Measurements from ENCODE around the gene GBX2.

Gene GBX2

GRCh38 chr2:236165842-236166795 lies 2.1 kb downstream of the GBX2 start:
- Mint-ChIP-seq H3K27me3 (ENCODE audit: low read depth) (peaks cover 64% of the 10 kb centered on the region), H3K4me3 (peak overlapping the region; percentile 2), H3K36me3 (ENCODE audit: low read depth) (no peaks in the 10 kb centered on the region)

DNA sequence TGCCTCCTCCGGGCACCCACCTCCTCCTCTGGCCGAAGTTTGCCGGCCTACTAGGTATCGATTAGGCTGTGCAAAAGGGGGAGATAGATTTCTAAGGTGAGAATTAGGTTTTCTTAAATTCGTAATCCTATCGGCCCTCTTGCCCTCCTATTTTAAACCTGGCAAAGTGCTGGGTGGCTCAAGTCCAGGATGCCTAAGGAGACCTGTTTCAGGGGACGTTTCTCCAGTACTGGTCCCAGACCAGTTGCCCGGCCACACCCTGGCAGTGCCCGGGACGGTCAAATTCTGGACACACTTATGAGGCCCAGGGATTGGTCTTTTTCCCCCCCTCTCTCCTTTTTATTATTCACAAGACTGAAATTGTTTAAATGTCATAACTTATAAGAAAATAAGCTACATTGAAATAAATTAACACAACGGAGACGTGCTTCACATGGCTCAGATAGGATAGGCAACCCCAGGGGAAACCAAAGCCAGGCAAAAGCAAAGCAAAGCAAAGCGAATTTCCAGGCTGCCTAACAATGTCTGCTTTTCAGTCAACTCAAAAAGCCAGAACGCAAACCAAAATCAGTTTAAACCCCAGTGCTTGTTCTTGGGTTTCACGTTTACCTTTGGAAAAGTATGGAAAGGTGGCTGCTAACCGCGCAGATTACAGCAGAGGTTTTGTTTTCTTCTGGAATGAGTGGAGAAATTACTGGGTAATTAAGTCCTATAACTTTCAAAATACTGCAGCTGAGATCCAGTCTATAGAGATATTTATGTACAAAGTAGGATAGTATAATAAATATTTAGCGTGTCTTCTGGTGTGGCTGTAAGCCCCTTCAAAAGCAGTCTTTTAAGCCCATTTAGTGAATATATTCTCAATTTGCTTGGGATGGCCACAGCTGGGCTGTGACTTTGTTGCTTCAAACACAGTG lies 3.0 kb downstream of the GBX2 start:
- Mint-ChIP-seq H3K4me3 (no peak overlapping the region), H3K4me1 (ENCODE audit: low read depth) (peaks cover 3% of the 10 kb centered on the region)

More at GRCh38 chr2:236165842-236166795, 2.1 kb downstream of the GBX2 start:
- peak overlapping the region; percentile 67 for H3K27ac Mint-ChIP-seq
- H3K9me3 Mint-ChIP-seq, result no peaks in the 10 kb centered on the region
- H3K4me1 Mint-ChIP-seq (ENCODE audit: low read depth), result peaks cover 3% of the 10 kb centered on the region

DNA sequence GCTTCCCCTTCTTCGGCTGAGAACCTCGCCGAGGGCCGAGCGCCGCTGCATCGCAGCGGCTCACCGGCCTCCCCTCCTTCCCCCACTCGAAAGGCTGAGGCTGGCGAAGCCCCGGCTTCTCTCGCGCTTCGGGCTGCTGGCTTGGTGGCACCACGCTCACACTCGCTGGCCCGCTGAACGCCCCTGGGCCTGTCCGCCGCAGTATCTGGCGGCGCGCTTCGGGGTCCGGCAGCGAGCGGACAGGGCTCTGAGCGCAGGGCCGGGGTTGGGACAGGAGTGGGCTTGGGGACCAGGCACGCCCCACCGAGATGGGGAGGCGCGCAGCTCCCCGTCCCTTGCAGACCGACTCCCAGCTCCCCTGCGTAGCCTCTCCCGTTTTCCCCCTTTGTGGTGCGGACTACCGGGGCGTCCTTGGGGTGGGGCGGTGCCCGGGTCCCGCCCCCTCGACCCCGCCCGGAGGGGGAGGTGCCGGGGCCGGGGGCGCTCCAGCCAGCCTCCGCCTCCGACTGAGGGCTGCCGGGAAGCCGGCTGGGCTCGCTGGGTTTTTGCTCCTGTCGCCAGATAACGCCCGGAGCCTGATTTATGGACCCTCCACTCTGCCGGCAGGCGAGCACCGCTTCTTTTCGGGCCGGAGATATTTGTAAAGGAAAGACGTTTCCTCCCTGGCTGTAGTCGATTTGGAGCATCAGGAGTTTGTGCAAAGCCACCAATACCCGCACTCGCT lies 3.8 kb downstream of the GBX2 start:
- peaks cover 55% of the 10 kb centered on the region for H3K27me3 Mint-ChIP-seq (ENCODE audit: low read depth)
- H3K4me1 Mint-ChIP-seq (ENCODE audit: low read depth), result peaks cover under 1% of the 10 kb centered on the region
- H3K36me3 Mint-ChIP-seq (ENCODE audit: low read depth), result no peaks in the 10 kb centered on the region
- H3K4me3 Mint-ChIP-seq, result no peak overlapping the region
- H3K27ac Mint-ChIP-seq, result peak overlapping the region; percentile 74
- H3K9me3 Mint-ChIP-seq, result no peaks in the 10 kb centered on the region

More for the DNA sequence above, 3.0 kb downstream of the GBX2 start:
- peak overlapping the region; percentile 74 for H3K27ac Mint-ChIP-seq
- peaks cover 60% of the 10 kb centered on the region for H3K27me3 Mint-ChIP-seq (ENCODE audit: low read depth)
- no peaks in the 10 kb centered on the region for H3K36me3 Mint-ChIP-seq (ENCODE audit: low read depth)
- no peaks in the 10 kb centered on the region for H3K9me3 Mint-ChIP-seq

DNA sequence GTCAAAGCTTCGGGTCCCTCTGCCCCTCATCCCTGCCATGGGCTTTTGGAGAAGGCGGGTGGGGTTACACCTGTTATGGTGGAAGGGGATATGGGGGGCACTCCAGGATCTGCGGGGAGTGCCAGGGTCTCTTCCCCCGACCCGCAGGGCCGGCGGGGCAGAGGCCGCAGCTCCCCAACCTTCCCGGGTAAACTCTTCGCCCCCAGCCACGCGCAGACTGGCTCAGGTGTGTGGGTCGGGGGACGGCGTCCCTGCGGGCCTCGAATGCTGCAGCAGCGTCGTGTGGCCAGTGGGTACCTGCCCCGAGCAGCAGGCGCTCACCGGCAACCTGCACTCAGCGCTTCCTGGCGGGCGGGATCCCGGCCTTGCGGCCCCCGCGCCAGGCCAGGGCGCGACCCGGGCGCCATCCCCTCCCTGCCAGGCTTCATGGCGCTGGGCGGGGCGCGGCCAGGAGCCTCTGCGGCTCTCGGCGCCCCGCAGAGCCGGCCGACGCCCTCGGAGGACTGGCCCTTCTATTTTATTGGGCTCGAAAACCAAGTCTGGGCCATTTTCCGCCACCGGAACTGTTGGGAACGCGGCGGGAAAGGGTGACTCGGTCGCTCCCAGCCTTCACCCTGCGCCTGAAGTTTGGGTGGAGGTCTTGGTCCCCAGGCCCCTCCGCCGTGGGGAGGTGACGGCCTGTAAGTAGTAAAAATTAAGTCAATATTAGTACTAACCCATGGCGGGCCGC lies 4.5 kb downstream of the GBX2 start:
- peaks cover 54% of the 10 kb centered on the region for H3K27me3 Mint-ChIP-seq (ENCODE audit: low read depth)
- H3K27ac Mint-ChIP-seq, result no peak overlapping the region
- H3K4me3 Mint-ChIP-seq, result no peak overlapping the region
- no peaks in the 10 kb centered on the region for H3K4me1 Mint-ChIP-seq (ENCODE audit: low read depth)
- no peaks in the 10 kb centered on the region for H3K36me3 Mint-ChIP-seq (ENCODE audit: low read depth)
- no peaks in the 10 kb centered on the region for H3K9me3 Mint-ChIP-seq

DNA sequence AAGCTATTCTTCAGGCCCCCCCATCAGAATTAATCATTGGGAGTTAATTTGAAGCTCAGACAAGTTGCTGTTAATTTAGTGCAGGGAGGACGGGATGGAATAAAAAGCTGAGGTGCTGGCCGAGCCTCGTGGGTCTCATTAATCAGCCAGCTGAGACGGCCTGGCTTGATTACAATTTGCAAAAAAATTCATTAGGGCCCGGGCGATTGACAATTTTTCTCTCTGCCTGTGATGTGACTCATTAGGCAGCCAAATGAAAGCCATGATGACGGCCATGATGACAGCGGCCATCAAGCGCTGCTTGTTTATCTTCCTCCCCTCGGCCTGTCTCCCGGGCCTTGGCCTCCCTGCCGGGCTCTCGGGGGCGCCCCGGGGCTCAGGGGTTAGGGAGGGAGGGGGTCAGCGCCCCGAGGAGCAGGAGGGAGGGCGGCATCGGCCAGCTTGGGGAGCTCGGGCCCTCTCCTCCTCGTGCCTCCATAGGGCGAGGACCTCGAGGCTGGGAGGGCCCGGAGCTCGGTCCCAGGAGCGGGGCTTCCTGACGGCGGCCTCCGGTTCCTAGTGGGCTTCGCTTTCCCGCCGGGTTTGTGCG lies 5.2 kb downstream of the GBX2 start:
- H3K4me3 Mint-ChIP-seq, result no peak overlapping the region
- H3K4me1 Mint-ChIP-seq (ENCODE audit: low read depth), result no peaks in the 10 kb centered on the region
- no peaks in the 10 kb centered on the region for H3K36me3 Mint-ChIP-seq (ENCODE audit: low read depth)
- no peak overlapping the region for H3K27ac Mint-ChIP-seq
- H3K9me3 Mint-ChIP-seq, result no peaks in the 10 kb centered on the region
- H3K27me3 Mint-ChIP-seq (ENCODE audit: low read depth), result peaks cover 61% of the 10 kb centered on the region

GRCh38 chr2:236162031-236162845 lies 5.9 kb downstream of the GBX2 start:
- Mint-ChIP-seq H3K27me3 (ENCODE audit: low read depth) (peaks cover 67% of the 10 kb centered on the region), H3K4me1 (ENCODE audit: low read depth) (no peaks in the 10 kb centered on the region), H3K36me3 (ENCODE audit: low read depth) (no peaks in the 10 kb centered on the region), H3K9me3 (no peaks in the 10 kb centered on the region), H3K27ac (no peak overlapping the region), H3K4me3 (no peak overlapping the region)

DNA sequence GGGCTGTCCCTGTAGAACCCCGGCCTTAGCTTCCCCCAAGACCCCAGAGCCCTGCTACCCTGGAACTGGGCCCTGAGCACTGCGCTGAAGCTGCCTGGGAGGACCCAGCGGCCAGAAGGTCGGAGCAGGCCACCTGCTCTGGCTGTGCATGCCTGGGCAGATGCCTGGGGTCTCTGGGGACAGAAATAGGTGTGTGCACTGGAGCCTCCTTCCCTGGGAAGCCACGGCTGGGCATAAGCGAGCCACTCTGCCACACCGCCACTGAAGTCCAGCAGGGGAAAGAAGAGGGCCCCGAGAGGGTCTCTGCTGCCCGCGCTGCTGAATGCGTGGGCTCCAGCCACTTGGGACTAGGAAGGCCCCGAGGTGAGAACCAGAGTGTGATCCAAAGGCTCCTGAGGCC lies 6.7 kb downstream of the GBX2 start:
- Mint-ChIP-seq H3K4me3 (no peak overlapping the region), H3K36me3 (ENCODE audit: low read depth) (no peaks in the 10 kb centered on the region), H3K27me3 (ENCODE audit: low read depth) (peaks cover 63% of the 10 kb centered on the region), H3K27ac (no peak overlapping the region), H3K4me1 (ENCODE audit: low read depth) (no peaks in the 10 kb centered on the region), H3K9me3 (no peaks in the 10 kb centered on the region)

DNA sequence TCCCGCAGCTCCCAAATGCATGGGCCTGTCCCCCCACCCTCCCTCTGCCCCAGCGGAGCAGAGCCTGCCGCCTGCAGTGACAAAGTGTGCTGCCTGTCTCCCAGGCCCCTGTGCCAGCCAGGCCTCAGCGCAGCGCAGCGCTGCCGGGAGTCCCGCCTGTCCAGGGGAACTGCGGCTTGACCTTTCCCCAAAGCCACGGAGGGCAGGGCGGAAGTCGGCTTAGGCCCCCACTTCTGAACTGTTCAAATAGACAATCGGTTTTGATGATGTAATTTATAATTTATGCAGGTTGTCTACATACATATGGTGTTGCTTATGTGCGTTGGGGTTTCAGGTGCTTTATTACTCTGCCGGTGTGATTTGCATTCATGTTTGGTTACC lies 7.1 kb downstream of the GBX2 start:
- no peak overlapping the region for H3K27ac Mint-ChIP-seq
- no peaks in the 10 kb centered on the region for H3K9me3 Mint-ChIP-seq
- H3K4me3 Mint-ChIP-seq, result no peak overlapping the region
- no peaks in the 10 kb centered on the region for H3K36me3 Mint-ChIP-seq (ENCODE audit: low read depth)
- H3K27me3 Mint-ChIP-seq (ENCODE audit: low read depth), result peaks cover 58% of the 10 kb centered on the region
- H3K4me1 Mint-ChIP-seq (ENCODE audit: low read depth), result no peaks in the 10 kb centered on the region

DNA sequence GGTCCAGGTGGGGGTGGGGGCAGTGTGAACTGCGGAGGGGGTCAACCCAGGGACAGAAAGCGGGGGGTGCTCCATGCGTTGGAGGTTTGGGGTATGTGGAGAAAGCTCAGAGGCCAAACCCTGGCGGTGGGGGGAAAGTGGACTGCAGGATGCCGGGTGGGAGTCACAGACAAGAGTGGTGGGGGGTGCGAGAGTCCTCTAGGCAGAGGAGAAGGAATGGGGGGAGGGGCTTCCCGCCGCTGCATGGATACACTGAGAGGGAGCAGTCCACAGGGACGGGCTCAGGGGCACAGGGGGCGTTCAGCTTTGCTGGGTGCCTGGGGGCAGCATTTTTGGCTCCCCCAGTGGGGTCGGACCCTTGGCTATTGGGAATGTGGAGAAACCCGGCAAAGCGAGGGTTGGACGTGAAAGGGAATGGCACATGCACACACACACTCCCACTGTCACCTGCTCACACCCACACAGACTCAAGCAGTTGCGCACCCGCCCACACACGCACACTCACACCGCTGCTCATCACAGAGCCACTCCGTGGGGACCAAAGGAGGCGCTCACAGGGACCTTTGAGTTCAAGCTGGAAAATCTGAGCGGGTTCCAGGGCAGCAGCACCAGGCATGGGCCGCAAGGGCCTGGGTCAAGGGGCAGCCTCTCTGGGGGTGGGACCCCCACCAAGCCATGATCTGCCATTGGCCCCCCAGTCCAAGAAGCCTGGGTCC lies 7.7 kb downstream of the GBX2 start:
- peaks cover 53% of the 10 kb centered on the region for H3K27me3 Mint-ChIP-seq (ENCODE audit: low read depth)
- H3K27ac Mint-ChIP-seq, result no peak overlapping the region

GRCh38 chr2:236159778-236160170 lies 8.4 kb downstream of the GBX2 start:
- Mint-ChIP-seq H3K27me3 (ENCODE audit: low read depth) (peaks cover 45% of the 10 kb centered on the region), H3K4me3 (no peak overlapping the region), H3K27ac (no peak overlapping the region), H3K36me3 (ENCODE audit: low read depth) (no peaks in the 10 kb centered on the region), H3K4me1 (ENCODE audit: low read depth) (no peaks in the 10 kb centered on the region), H3K9me3 (no peaks in the 10 kb centered on the region)

More for the DNA sequence above, 7.7 kb downstream of the GBX2 start:
- Mint-ChIP-seq H3K36me3 (ENCODE audit: low read depth) (no peaks in the 10 kb centered on the region), H3K4me1 (ENCODE audit: low read depth) (no peaks in the 10 kb centered on the region), H3K9me3 (no peaks in the 10 kb centered on the region), H3K4me3 (no peak overlapping the region)

DNA sequence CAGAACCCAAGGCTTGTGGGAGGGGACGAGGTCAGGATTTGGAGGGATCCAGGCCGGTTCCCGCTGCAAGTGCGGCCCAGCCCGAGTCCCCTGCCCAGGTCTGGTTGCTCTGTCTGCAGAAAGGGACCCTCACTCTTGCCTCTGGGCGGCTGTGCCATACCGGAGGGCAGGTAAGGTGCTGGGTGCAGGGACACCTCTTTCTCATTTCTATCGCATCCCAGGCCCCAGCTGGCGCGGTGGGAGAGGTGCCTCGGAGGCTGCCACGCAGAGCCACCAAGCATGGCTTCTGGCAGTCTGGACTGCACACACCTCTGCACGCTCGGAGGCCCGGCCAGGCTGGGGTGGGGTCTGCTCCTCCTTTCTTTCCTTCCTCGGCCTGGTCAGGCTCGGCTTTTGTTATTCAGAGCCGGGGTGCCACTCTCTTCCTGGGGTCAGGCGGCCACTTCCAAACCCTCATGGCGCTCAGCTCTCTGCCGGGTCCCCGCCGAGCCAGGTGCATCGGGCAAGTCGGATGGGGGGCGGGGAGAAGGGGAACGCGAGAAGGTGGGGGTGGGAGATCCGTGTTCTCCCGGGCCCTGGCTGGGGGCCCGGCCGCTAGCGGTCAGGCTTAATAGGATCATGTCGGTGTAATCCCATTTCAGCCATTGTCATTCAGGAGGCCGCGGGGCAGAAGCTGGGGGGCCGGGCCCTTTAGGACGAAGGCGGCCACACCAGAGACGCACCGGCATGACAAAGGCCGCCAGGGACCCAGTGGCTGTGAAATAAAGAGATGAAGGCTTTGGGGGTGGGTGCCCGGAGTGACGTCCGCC lies 9.0 kb downstream of the GBX2 start:
- Mint-ChIP-seq H3K27me3 (ENCODE audit: low read depth) (peaks cover 43% of the 10 kb centered on the region), H3K36me3 (ENCODE audit: low read depth) (no peaks in the 10 kb centered on the region), H3K27ac (no peak overlapping the region), H3K4me3 (no peak overlapping the region), H3K4me1 (ENCODE audit: low read depth) (no peaks in the 10 kb centered on the region), H3K9me3 (peaks cover 5% of the 10 kb centered on the region)
